Adrenal gland (tissue), 5 donors: ENCODE data around the gene CSKMT.

Experiments
- CTCF ChIP-seq, 6 experiments: fragments of 450-650 bp in 4 of 6; fragments of 200-600 bp in 2 of 6; sonication (generic) in 1 of 6; IDR thresholded peaks; 1 replicate in 5 of 6; 2 replicates in 1 of 6; pipeline versions ENCODE4 v1.5.1 to v1.8.0; 2016 to 2021; ENCODE audit warnings: antibody characterized with exemption in 6 of 6, mild to moderate bottlenecking in 2 of 6, moderate library complexity in 1 of 6
- POLR2A ChIP-seq, 2 donors: fragments of 450-650 bp; IDR thresholded peaks; one replicate each; pipeline ENCODE4 v1.6.1; 2017; ENCODE audit warnings: antibody characterized with exemption in 2 of 2, mild to moderate bottlenecking in 2 of 2, moderate library complexity in 1 of 2
- donor health status: DM: no; HTN: no; CAD: no.

DNA sequence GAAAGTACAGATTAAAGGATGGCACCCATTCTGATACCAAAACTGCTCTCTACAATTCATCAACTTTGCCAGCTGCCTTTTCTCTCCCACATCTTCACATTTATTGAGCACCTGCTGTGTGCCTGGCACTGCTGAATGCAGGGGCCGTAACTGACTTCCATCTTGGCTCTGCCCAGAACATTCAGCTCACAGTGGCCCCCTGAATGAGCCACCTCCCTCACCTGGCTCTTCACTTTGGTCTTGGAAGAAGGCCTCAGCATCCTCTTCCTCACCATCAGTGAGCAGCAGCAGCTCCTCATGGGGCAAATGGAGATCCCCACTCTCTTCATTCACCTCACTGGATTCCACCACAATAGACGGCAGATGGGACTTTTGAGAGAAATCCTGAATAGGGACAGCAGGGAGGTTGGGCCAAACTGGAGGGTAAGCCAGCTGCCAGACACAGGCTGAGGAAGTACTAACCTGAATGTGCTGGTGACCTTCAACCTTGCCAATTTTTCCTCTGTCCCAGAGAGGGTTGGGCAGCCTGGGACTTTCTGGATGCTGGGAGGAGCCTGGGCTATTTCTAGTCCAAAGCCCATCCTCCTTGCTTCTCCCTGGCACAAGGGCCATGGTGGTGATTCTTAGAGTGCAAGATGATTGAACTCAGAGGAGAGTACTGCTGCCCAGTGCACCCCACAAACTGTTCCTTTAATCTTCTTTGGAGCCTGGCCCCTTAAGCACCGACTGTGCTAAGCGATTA is 4.5 kb downstream of the CSKMT start:
- no peak for TF ChIP-seq CTCF (IDR thresholded peaks at IDR 0.05)
- peak in 1 of 2 donors; percentile 51 for TF ChIP-seq POLR2A (IDR thresholded peaks at IDR 0.05)
